GM21737 (cell line): ENCODE data around the gene CYCS.
"Not testable (repeated sequence)": the region's sequence is repeated elsewhere in the genome, so short reads cannot be mapped to it uniquely, and the experiment has no call there.

Source experiments
- ATAC-seq: cut with Tn5 transposase; IDR thresholded peaks from one replicate; pipeline ENCODE4 v1.9.1; 2021; ENCODE audit warnings: mild to moderate bottlenecking, moderate library complexity; ENCODE audit not compliant: unreplicated experiment

The CYCS gene

DNA sequence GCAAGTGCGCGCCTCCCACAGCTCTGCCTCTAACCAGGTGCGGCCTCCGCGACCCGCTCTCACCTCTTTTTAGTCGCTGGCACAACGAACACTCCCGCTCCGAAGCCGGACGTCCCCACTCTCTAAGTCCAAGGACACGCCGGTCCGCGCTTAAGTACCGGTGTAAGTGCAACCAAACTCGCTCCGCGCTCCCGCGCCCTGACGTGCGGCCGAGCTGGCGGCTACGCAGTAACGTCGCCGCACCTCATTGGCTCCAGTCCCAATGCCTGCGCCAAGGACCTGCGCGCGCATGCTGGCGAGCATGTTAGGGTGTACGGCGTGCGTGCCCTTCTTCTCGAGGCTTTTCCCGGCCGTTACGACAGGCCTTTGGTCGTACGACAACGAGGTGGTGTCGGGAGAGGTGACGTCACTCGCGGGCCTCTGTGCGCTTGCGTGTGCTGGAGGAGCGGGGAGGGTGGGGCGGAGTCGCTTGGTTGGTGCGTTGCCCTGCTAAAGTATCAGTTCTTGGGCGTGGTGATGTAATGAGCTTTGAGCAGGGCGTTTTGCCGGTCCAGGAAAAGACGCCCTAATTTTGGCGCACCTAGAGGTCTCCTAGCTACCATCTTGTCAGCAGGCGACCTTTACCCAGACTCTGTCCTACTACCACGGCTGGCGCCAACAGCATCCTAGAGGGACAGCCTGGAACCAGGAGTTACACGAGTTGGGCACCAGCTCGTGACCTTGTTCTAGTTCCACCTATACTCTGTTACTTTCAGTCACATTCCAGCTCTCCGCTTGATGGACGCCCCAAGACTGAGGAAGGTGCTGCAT lies at the start of gene CYCS:
CYCS (minus strand) TSS at position 124 of the 810 bp plus-strand sequence. CDS start 1,141 bp downstream, outside the sequence.
- ATAC-seq, result peak; percentile 94

GRCh38 chr7:25173184-25173583 lies 48.1 kb upstream of the CYCS start:
- no peak for ATAC-seq

DNA sequence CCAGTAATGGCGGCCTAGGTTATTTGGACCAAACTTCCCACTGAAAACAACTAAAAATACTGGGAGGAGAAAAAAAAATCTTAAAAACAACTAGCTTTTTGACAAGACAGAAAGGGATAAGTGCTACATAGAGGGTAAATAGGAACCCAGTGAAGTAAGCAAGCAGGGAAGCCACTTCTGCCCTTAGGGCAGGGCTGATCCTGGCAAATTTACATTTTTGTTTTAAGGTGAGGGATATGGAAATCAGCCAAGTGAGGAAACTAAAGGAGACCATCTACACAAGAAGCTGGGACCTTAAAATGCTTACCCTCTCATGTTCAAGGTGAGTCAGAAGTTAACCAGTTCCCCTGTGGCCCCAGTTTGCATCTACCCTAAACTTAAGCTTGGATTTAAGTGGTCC lies 46.5 kb upstream of the CYCS start:
- ATAC-seq, result no peak

- no peak for ATAC-seq
Measured at GRCh38 chr7:25171071-25171470, 46.0 kb upstream of the CYCS start.

- ATAC-seq, result no peak
Measured at GRCh38 chr7:25169683-25170082, 44.6 kb upstream of the CYCS start.

DNA sequence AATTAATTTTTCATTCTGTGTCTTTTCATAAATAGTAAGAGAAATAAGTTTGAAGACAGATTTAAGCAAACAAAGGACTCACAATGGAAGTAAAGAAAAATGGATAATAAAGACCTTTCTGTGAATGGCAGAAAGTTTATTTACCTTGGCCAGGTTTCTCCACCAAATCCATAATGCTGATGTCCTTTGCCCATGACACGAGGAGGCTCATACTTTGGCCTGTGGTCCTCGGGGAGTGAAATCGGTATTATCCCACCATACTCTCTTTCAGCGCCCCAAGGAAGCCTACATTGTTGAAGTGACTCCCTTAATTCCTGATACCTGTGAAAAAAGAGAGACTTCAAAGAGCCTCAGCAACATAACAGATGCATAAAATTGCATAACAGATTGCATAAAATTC lies 43.1 kb upstream of the CYCS start:
- no peak for ATAC-seq

- ATAC-seq, result no peak
Measured at GRCh38 chr7:25167262-25167843, 42.3 kb upstream of the CYCS start.

DNA sequence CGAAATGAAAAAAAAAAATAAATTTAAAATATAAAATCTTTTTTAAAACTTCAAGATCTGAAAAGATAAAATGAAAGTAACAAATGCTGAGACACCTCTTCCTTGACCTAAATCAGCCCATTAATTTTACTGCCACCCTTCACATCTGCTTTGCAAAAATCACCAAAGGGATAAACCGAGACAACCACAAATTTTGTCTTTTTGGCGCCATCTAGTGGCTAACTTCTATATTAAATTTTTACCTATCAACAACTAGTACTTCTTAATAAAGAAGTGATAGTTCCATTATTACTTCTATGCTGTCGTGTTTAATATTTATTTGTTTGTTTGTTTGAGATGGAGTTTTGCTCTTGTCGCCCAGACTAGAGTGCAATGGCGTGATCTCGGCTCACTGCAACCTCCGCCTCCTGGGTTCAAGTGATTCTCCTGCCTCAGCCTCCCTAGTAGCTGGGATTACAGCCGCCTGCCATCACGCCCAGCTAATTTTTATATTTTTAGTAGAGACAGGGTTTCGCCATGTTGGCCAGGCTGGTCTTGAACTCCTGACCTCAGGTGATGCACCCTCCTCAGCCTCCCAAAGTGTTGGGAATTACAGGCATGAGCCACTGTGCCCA lies 35.0 kb upstream of the CYCS start:
- not testable (repeated sequence) for ATAC-seq

- no peak for ATAC-seq
Measured at GRCh38 chr7:25158966-25159365, 33.9 kb upstream of the CYCS start.

DNA sequence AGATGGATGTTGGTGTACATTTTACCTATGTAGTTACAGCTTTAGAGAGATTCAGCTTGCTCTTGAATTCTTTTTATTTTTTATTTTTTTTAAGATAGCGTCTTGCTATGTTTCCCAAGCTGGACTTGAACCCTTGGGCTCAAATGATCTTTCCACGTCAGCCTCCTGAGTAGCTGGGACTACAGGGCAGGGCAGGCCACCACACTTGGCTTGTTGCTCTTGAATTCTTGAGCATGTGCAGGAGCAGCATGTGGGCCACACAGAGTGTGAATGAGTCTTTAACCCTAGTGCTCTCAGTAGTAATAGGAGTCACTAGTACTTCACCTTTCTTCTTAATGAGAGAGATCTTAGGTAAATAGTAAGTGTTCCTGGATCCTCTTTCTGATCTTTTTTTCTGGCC lies 26.7 kb upstream of the CYCS start:
- no peak for ATAC-seq

GRCh38 chr7:25149836-25150235 lies 24.8 kb upstream of the CYCS start:
- ATAC-seq, result no peak

- no peak for ATAC-seq
Measured at GRCh38 chr7:25148772-25149575, 23.9 kb upstream of the CYCS start.

DNA sequence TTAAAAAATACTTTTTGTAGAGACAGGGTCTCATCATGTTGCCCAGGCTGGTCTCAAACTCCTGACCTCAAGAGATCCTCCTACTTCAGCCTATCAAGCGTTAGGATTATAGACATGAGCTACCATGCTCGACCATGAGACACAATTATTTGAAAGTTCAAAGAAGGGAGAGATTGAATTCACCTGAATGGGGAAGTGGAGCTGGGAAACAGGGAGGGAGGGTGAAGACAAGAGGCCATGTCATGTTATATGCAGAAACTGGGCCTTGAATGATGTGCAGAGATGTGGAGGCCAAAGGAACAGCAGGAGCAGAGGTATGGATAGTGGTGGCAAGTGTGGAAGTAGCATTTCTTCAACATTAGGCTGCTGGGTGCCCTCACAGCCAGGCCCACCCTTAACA lies 18.7 kb upstream of the CYCS start:
- no peak for ATAC-seq

GRCh38 chr7:25139536-25139935 lies 14.5 kb upstream of the CYCS start:
- ATAC-seq, result no peak

GRCh38 chr7:25134358-25135010 lies 9.4 kb upstream of the CYCS start:
- ATAC-seq, result no peak

DNA sequence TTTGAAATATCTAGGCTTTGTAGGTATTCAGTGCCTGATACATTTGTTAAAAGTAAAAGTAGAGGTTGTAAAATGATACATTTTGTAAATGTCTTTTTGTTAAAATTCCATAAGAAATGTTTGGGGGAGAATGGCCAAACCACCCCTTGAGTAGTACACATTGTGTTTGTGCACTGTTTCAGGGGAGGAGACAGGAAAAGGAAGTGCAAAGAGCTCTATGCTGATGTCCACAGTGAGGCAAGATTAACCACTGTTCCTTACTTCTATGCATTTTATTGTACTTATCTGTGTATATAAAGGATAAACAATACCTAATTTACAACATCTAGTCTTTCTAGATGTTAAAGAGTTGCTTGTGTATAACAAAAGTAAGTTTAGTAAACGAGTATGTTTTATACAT lies 7.4 kb upstream of the CYCS start:
- no peak for ATAC-seq

GRCh38 chr7:25126751-25127150 lies 1.7 kb upstream of the CYCS start:
- no peak for ATAC-seq

DNA sequence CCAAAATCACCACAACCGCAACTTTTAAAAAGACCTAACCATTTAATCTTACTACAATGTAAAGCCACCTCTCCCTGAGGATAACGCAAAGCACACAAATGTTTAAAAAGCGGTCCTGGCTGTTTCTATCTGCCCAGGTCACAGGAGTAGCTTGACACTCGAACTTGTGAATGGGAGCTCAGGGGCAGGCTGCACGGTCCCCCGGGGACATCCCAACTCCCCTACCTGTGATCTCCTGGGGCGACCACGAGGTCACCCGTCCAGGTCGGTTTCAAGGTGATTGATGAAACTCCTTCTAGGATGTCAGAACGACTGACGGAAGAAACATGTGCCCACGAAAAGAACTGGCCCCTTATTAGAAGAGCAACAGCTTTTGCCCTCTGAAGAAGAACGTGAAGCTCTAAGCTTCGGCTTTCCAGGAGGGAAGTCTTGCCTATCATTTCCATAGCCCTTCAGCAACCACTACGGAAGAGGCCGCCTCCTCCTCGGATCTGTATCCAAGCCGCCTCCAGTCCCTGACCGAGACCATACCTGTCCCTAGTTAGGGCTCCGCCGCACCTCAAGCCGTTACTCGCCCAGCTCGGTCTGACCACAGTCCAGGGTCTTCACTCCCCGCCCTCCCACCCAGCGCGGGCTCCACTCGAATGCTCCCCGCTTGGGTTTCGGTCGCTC lies 459 bp downstream of the CYCS start:
- ATAC-seq, result no peak

DNA sequence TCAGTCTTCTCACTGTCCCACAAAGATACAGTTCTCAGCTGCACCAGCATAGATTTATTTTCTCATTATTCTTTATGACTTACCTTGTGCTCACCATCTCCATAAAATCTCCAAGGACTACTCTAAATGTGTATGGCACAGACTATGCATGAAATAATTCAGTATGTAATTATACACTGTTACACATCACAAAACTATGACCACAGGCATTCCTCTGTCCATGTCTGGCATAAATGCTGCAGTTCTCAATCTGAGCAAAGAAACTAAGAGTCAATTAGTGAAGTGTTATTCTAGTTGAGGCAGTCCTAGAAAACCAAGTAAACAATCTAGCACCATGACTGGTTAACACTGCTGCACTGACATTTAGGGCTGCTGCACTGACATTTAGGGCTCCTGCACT lies 2.7 kb downstream of the CYCS start:
- no peak for ATAC-seq

DNA sequence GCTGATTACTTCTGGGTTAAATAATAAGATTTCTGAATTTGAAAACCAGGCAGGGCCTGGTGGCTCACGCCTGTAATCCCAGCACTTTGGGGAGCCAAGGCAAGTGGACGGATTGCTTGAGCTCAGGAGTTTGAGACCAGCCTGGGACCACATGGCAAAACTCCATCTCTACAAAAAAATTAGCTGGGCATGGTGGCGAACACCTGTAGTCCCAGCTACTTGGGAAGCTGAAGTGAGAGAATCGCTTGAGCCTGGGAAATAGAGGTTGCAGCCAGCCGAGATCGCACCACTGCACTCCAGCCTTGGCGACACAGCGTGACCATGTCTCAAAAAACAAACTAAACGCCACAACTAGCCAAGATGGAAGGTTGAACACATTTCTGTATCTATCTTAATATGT lies 3.5 kb downstream of the CYCS start:
- ATAC-seq, result no peak
